Gastroesophageal sphincter (tissue), 4 donors: Measurements from ENCODE around the gene GMPR2. TPM values are rescaled to one million over a fixed set of nuclear protein-coding genes. Genes with fewer than 3 reads are reported as not detected.

Source experiments
- ATAC-seq: fragments of 150-250 bp; one replicate; pipeline ENCODE4 v1.9.1; 2016; ENCODE audit warnings: mild to moderate bottlenecking, moderate library complexity
- H3K27ac ChIP-seq, 4 donors: fragments of 200-600 bp; sonication (generic) in 3 of 4; 1 replicate in 3 of 4; 2 replicates in 1 of 4; pipeline ENCODE4 v1.5.1; 2016 to 2019
- H3K27me3 ChIP-seq: fragments of 200-600 bp; sonication (generic); one replicate; pipeline ENCODE4 v1.5.1; 2019
- H3K36me3 ChIP-seq, 2 donors: fragments of 200-600 bp; sonication (generic); one replicate each; pipeline ENCODE4 v1.5.1; 2019; ENCODE audit warnings: control low read depth in 1 of 2
- H3K4me1 ChIP-seq, 3 donors: fragments of 200-600 bp; sonication (generic); 1 replicate in 2 of 3; 2 replicates in 1 of 3; pipeline ENCODE4 v1.5.1; 2016 to 2019; ENCODE audit warnings: control low read depth in 2 of 3
- H3K4me3 ChIP-seq, 2 donors: fragments of 200-600 bp; sonication (generic); one replicate each; pipeline ENCODE4 v1.5.1; 2019; ENCODE audit warnings: mild to moderate bottlenecking in 1 of 2, moderate library complexity in 1 of 2
- H3K9me3 ChIP-seq, 3 donors: fragments of 200-600 bp; sonication (generic); one replicate each; pipeline ENCODE4 v1.5.1; 2017 to 2019; ENCODE audit warnings: control low read depth in 2 of 3
- EP300 ChIP-seq: sonication (generic); formaldehyde crosslinking; IDR thresholded peaks from one replicate; pipeline ENCODE4 v1.6.1; 2017; ENCODE audit warnings: antibody characterized with exemption, mild to moderate bottlenecking
- POLR2A ChIP-seq, 2 donors: fragments of 450-650 bp; IDR thresholded peaks; one replicate each; pipeline ENCODE4 v1.6.1; 2017; ENCODE audit warnings: antibody characterized with exemption in 2 of 2, mild to moderate bottlenecking in 2 of 2, moderate library complexity in 1 of 2
- POLR2AphosphoS5 ChIP-seq: sonication (generic); formaldehyde crosslinking; IDR thresholded peaks from one replicate; pipeline ENCODE4 v1.6.1; 2017; ENCODE audit warnings: antibody characterized with exemption
- WGBS, 2 donors: methylation state at CpG; one replicate each; pipeline ENCODE4 v1.1.5; 2018; ENCODE audit warnings: low coverage in 1 of 2; 5-methylcytosine and 5-hydroxymethylcytosine counted together
- total RNA-seq, 4 donors: library from RNA; depleted of rRNA; stranded (reverse); fragments of >200 nt; gene quantifications; one replicate each; pipeline ENCODE4 v1.1.0, GENCODE V29; 2016
- TF ChIP-seq, protein P1 (sequence below), 4 experiments: fragments of 200-600 bp in 2 of 4; fragments of 450-650 bp in 2 of 4; sonication (generic) in 1 of 4; IDR thresholded peaks; one replicate each; pipeline ENCODE4 v1.5.1; 2017 to 2019; ENCODE audit warnings: antibody characterized with exemption in 4 of 4, mild to moderate bottlenecking in 2 of 4, moderate library complexity in 2 of 4

Gene GMPR2
- total RNA-seq, 4 donors from 2014 or later: 46.0 to 70.5 (median 59.8) TPM

DNA sequence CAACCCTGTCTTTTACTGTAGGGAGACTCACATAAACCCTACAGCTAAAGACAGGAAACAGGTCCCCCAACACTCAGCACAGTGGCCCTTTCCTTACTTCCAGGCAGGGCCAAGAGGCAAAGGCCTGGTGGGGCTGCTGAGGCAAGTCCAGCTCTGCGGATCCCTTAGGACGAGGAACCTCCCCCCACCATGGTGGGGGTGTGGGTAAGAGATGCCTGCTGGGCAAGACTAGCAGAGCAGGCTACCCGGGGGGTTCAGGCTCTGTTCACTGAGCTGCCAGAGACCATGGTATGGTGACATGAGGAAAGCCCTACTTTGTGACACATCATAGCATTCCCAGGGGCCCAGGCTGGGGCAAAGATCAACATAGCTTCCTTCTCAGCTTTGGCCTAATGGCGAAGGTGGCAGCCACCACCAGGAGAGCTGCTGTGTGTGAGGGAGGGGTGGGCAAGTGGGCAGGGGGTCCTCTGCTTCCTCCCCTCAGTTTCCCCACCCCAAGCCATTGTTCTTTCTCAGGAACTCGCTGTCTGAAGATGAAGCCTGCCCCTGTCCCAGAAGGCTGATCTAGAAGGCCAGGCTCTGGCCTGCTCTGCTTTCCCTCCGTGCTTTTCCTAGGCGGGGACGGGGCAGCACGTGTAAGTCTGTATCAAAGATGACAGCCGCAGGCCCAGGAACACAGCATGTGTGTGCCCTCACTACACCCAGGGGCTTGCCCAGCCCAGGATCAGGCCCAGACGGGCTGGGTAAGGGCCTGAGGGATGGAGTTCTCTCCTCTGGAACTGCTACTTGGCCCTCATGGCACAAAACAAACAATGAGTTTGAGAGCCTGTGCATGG lies 19.8 kb downstream of the GMPR2 start:
- Histone ChIP-seq H3K27me3 (no peaks in the 10 kb centered on the region), H3K4me1 (no peaks in the 10 kb centered on the region), H3K4me3 (no peak overlapping the region), H3K9me3 (no peaks in the 10 kb centered on the region), H3K36me3 (peaks cover 0 to 26% of the 10 kb centered on the region in 2 donors), H3K27ac (no peak overlapping the region)
- TF ChIP-seq EP300: no peak
- ATAC-seq: no peak
- 40% methylated on average over 1 of the region's 11 CpGs; no CpG with 5 or more reads in 1 of the 2 donors for WGBS, 2 donors

DNA sequence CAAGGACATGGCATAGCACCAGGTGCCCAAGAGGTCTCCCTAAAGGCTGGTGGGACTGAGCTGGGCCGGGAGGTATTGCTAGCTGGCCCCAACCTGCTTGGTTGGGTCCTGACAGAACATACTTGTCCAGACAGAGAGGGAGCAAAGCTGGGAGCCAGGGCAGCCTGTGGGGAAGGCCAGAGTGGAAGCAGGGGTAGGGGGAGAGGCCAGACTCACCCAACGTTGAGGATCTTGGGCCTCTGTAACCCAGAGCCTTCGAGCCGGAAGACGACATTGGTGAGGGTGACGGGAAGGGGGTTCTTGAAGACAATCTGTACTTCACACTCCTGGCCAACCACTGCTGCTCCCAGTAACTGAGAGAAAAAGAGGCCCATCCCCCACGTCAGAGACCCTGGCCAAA lies 21.2 kb downstream of the GMPR2 start:
- TF ChIP-seq POLR2A (IDR thresholded peaks at IDR 0.05) (no peak), POLR2AphosphoS5 (no peak)
- TF ChIP-seq, protein P1, sequence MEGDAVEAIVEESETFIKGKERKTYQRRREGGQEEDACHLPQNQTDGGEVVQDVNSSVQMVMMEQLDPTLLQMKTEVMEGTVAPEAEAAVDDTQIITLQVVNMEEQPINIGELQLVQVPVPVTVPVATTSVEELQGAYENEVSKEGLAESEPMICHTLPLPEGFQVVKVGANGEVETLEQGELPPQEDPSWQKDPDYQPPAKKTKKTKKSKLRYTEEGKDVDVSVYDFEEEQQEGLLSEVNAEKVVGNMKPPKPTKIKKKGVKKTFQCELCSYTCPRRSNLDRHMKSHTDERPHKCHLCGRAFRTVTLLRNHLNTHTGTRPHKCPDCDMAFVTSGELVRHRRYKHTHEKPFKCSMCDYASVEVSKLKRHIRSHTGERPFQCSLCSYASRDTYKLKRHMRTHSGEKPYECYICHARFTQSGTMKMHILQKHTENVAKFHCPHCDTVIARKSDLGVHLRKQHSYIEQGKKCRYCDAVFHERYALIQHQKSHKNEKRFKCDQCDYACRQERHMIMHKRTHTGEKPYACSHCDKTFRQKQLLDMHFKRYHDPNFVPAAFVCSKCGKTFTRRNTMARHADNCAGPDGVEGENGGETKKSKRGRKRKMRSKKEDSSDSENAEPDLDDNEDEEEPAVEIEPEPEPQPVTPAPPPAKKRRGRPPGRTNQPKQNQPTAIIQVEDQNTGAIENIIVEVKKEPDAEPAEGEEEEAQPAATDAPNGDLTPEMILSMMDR (IDR thresholded peaks at IDR 0.05): no peak
- 67% methylated on average over 6 of the region's 7 CpGs; no CpG with 5 or more reads in 1 of the 2 donors for WGBS, 2 donors
- no peak for ATAC-seq
- Histone ChIP-seq H3K4me1 (peaks cover 0 to 3% (median 0%) of the 10 kb centered on the region in 3 donors), H3K4me3 (no peak overlapping the region), H3K27me3 (no peaks in the 10 kb centered on the region), H3K36me3 (peaks cover 0 to 26% of the 10 kb centered on the region in 2 donors), H3K9me3 (no peaks in the 10 kb centered on the region), H3K27ac (no peak overlapping the region)

DNA sequence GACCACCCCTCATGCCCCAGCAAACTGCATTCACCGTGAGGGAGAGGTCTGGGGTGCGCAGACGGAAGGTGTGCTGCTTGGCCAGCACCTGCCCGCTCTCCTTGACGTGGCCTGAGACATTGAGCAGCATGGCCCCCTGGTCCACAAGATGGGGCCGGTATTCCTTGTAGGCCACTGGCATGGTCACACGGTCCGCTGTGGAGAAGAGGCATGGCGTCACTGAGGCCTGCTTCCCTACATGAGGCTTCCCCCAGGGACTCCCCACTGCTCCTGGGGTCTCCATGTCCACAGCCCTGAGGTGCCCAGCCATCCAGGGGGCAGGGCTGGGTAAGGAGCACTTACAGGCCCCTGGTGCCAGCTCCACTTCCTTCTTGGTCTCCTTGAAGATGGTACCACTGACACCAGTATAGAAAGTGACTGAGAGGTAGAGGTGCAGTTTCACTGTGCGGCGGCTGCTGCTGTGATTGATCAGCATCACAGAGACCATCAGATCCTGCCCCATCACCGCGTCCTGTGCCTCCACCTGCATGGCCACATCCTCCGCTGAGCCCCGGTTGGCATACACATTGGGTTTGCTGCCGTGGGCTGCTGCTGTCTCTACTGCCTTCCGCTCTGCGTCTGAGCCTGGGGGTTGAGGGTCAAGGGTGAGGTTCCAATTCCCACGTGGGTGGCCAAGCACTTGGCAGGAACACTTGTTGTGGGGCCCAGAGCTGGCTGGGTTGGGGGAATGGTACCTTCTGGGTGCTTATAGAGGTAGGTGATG lies 22.1 kb downstream of the GMPR2 start:
- no peak for ATAC-seq
- Histone ChIP-seq H3K27me3 (no peaks in the 10 kb centered on the region), H3K27ac (no peak overlapping the region), H3K4me1 (peaks cover 0 to 9% (median 0%) of the 10 kb centered on the region in 3 donors), H3K9me3 (no peaks in the 10 kb centered on the region), H3K36me3 (peaks cover 0 to 26% of the 10 kb centered on the region in 2 donors), H3K4me3 (no peak overlapping the region)
- 100% methylated on average over 2 to 3 of the region's 19 CpGs for WGBS, 2 donors
- TF ChIP-seq POLR2AphosphoS5 (no peak), POLR2A (IDR thresholded peaks at IDR 0.05) (no peak), EP300 (no peak)
- TF ChIP-seq, protein P1 (IDR thresholded peaks at IDR 0.05): no peak

DNA sequence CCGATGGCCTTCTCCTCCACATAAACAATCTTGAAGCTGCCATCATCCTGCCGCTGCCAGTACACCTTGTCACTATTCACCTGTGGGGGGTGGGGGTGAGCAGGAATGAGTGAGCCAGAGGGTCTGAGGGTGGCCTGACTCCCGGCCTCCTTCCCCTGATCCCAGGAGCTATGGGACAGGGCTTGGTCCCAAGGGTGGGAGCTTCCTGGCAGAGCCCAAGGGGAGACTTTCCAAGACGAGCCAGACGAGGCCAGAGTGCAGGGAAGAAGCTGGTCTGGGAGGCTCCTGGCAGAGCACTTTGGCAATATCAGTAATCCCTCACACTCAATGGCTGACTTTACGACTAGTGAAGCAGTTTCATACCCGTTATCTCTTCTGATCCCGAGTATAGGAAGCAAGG lies 22.7 kb downstream of the GMPR2 start:
- Histone ChIP-seq H3K9me3 (no peaks in the 10 kb centered on the region), H3K4me1 (peaks cover 0 to 9% (median 0%) of the 10 kb centered on the region in 3 donors), H3K27me3 (no peaks in the 10 kb centered on the region), H3K27ac (no peak overlapping the region), H3K36me3 (peaks cover 0 to 26% of the 10 kb centered on the region in 2 donors), H3K4me3 (no peak overlapping the region)
- no peak for ATAC-seq
- TF ChIP-seq, protein P1 (IDR thresholded peaks at IDR 0.05): no peak
- TF ChIP-seq POLR2A (IDR thresholded peaks at IDR 0.05) (no peak), EP300 (no peak), POLR2AphosphoS5 (no peak)
- 83 to 100% methylated on average over 1 of the region's 8 CpGs for WGBS, 2 donors

DNA sequence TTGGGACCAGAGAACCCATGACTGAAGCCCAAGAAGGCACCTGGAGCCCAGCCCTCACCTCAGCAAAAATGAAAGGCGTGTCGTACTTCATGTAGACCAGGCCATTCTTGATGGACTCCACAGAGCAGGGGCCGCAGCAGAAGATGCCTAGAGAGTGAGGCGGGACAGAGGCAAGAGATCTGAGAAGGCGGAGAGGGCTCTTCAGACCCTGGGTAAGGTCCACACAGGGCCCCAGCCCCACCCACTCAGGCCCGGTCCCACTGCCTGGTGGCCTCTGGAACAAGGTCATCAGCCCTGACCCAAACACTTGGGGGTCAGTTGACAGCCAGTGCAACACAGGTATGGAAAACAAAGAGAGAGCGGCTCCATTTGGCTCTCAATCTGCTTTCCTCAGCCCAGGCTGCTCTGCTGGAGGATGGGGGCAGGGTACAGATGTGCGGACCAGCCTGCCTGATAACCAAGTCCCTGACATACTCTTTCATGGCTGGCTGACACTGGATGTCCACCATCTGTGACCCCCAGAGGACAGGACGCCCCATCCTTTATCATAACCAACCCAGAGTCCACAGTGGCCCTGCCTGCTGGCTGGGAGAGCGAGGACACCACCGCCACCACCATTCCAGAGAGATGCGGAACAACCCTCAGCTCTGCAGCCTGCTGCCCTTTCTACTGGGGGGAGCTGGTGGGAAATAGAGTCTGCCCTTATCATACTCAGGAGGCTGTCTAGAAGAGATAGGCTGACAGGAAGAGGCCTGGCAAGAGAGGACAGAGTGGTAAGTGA lies 23.4 kb downstream of the GMPR2 start:
- TF ChIP-seq, protein P1 (IDR thresholded peaks at IDR 0.05): no peak
- TF ChIP-seq EP300 (no peak), POLR2AphosphoS5 (no peak), POLR2A (IDR thresholded peaks at IDR 0.05) (no peak)
- Histone ChIP-seq H3K36me3 (peaks cover 0 to 26% of the 10 kb centered on the region in 2 donors), H3K4me3 (no peak overlapping the region), H3K27me3 (no peaks in the 10 kb centered on the region), H3K9me3 (no peaks in the 10 kb centered on the region), H3K27ac (no peak overlapping the region), H3K4me1 (peaks cover 0 to 9% (median 0%) of the 10 kb centered on the region in 3 donors)
- WGBS, 2 donors: 78 to 100% methylated on average over 4 to 6 of the region's 12 CpGs
- ATAC-seq: no peak
